ENCODE data around the gene MET. TPM values are rescaled to one million over a fixed set of nuclear protein-coding genes. Genes with fewer than 3 reads are reported as not detected.

MET gene
- total RNA-seq, 4 donors from 2014 or later, result 3.8 to 25.0 (median 18.6) TPM

GRCh38 chr7:116802144-116802745 lies 130.2 kb downstream of the MET start:
- intact Hi-C loops (cut with DNase I), result loop anchor here (10.0 kb wide), 1 partner anchor 127 kb away; the partner anchor contains the start of gene MET
- Histone ChIP-seq H3K9me3 (no peaks in the 10 kb centered on the region), H3K4me3 (no peak overlapping the region), H3K27me3 (no peaks in the 10 kb centered on the region), H3K27ac (peak overlapping the region in 1 of 4 donors; percentile 32), H3K36me3 (no peaks in the 10 kb centered on the region), H3K4me1 (peaks cover 0 to 54% (median 17%) of the 10 kb centered on the region in 3 donors)
- TF ChIP-seq POLR2A (IDR thresholded peaks at IDR 0.05), result no peak
- no peak for TF ChIP-seq CTCF (IDR thresholded peaks at IDR 0.05)
- 40 to 55% methylated on average over 6 to 7 of the region's 7 CpGs for WGBS, 2 donors
- DNase-seq, result no peak

- WGBS, 2 donors, result 18 to 31% methylated on average over 5 of the region's 5 CpGs
- TF ChIP-seq POLR2A (IDR thresholded peaks at IDR 0.05), result no peak
- peak in 5 of 6 experiments; percentile 38 to 74 (median 46) for TF ChIP-seq CTCF (IDR thresholded peaks at IDR 0.05)
- DNase-seq, result no peak
- peak overlapping the region in 1 of 4 donors; percentile 32 for H3K27ac ChIP-seq
- H3K4me1 ChIP-seq, result peaks cover 0 to 49% (median 17%) of the 10 kb centered on the region in 3 donors
- H3K27me3 ChIP-seq, result no peaks in the 10 kb centered on the region
- H3K9me3 ChIP-seq, result no peaks in the 10 kb centered on the region
- intact Hi-C loops (cut with DNase I), result loop anchor here (10.0 kb wide), 1 partner anchor 128 kb away; the partner anchor contains the start of gene MET
- no peaks in the 10 kb centered on the region for H3K36me3 ChIP-seq
- H3K4me3 ChIP-seq, result no peak overlapping the region
These were observed 130.8 kb downstream of the MET start for GRCh38 chr7:116802746-116803152.

- DNase-seq, result no peak
- H3K27me3 ChIP-seq, result no peaks in the 10 kb centered on the region
- peaks cover 0 to 42% (median 9%) of the 10 kb centered on the region in 3 donors for H3K4me1 ChIP-seq
- WGBS, 2 donors, result 92 to 93% methylated on average over 3 of the region's 3 CpGs
- no peak overlapping the region for H3K27ac ChIP-seq
- H3K36me3 ChIP-seq, result no peaks in the 10 kb centered on the region
- intact Hi-C loops (cut with DNase I), result loop anchor here (10.0 kb wide), 1 partner anchor 130 kb away; the partner anchor contains the start of gene MET
- no peak for TF ChIP-seq POLR2A (IDR thresholded peaks at IDR 0.05)
- no peak for TF ChIP-seq CTCF (IDR thresholded peaks at IDR 0.05)
- no peaks in the 10 kb centered on the region for H3K9me3 ChIP-seq
- no peak overlapping the region for H3K4me3 ChIP-seq
These were observed 132.5 kb downstream of the MET start for GRCh38 chr7:116804471-116804870.

- Histone ChIP-seq H3K4me3 (no peak overlapping the region), H3K27ac (no peak overlapping the region), H3K27me3 (no peaks in the 10 kb centered on the region), H3K9me3 (no peaks in the 10 kb centered on the region), H3K4me1 (peaks cover 0 to 42% (median 9%) of the 10 kb centered on the region in 3 donors), H3K36me3 (no peaks in the 10 kb centered on the region)
- no peak for TF ChIP-seq CTCF (IDR thresholded peaks at IDR 0.05)
- no peak for DNase-seq
- intact Hi-C loops (cut with DNase I), result loop anchor here (5.0 to 10.0 kb wide), 2 partner anchors 130 to 213 kb away; partner anchors contain the start of gene MET
- 47% methylated on average over 6 to 7 of the region's 7 CpGs for WGBS, 2 donors
These were observed 133.1 kb downstream of the MET start for GRCh38 chr7:116805100-116805544.
